ENCODE results near the gene TRAF7. TPM values are rescaled to one million over a fixed set of nuclear protein-coding genes. Genes with fewer than 3 reads are reported as not detected.

TRAF7 gene
- total RNA-seq, 1 donor from 2014 or later = 70.4 TPM

DNA sequence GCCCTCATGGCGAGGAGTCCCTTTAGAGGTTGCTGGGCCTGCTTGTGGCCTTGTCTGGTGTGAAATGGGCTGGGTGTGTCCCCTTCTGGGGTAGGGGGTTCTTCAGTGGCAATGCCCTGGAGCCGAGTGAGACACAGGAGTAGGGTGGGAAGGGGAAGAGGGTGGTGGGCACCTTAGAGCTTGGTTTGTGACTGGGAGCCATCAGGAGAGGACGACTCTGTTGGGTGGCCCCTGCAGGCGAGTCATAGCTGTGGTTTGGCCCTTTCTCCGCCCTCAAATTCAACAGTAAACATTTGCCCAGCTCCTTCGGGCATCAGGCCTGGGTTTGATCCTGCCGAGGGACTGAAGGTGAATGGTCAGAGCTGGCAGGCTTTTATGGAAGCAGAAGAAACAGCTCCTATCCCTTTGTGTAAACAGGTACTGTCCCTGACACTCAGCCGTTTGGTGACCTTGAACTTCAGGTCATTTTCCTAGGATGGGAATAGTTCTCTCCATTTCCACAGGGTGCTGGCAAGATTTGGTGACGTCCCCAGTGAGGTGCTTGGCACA, 70.7 kb downstream of the TRAF7 start:
- peaks cover 4% of the 10 kb centered on the region for H3K36me3 Mint-ChIP-seq (ENCODE audit: low read depth)
- intact Hi-C loops (cut with micrococcal nuclease) = no loop called here
- DNase-seq (ENCODE audit: low spot score) = no peak
- H3K4me1 Mint-ChIP-seq (ENCODE audit: low read depth) = peaks cover 9% of the 10 kb centered on the region
- no peaks in the 10 kb centered on the region for H3K27me3 Mint-ChIP-seq (ENCODE audit: insufficient read depth)
- peak overlapping the region; percentile 42 for H3K4me3 Mint-ChIP-seq
- H3K27ac Mint-ChIP-seq = no peak overlapping the region
- H3K9me3 Mint-ChIP-seq = no peaks in the 10 kb centered on the region

- peaks cover 9% of the 10 kb centered on the region for H3K4me1 Mint-ChIP-seq (ENCODE audit: low read depth)
- H3K27me3 Mint-ChIP-seq (ENCODE audit: insufficient read depth) = no peaks in the 10 kb centered on the region
- intact Hi-C loops (cut with micrococcal nuclease) = no loop called here
- DNase-seq (ENCODE audit: low spot score) = no peak
- peaks cover 4% of the 10 kb centered on the region for H3K36me3 Mint-ChIP-seq (ENCODE audit: low read depth)
- H3K4me3 Mint-ChIP-seq = no peak overlapping the region
- H3K9me3 Mint-ChIP-seq = no peaks in the 10 kb centered on the region
- H3K27ac Mint-ChIP-seq = no peak overlapping the region
Measured at GRCh38 chr16:2226918-2227317, 71.3 kb downstream of the TRAF7 start.

Other genes starting within 250 kb of the TRAF7 start
- not detected in 2 replicates for gene HS3ST6, start 237.4 kb upstream of the TRAF7 start, total RNA-seq
- gene MSRB1, start 212.6 kb upstream of the TRAF7 start, total RNA-seq = 22.1 and 26.1 TPM in 2 replicates
- gene RPL3L, start 201.1 kb upstream of the TRAF7 start, total RNA-seq = 1.1 and 1.9 TPM in 2 replicates
- gene NDUFB10, start 196.2 kb upstream of the TRAF7 start, total RNA-seq = 134 and 138 TPM in 2 replicates
- 3,144 and 3,145 TPM in 2 replicates for gene RPS2, start 191.0 kb upstream of the TRAF7 start, total RNA-seq
- 0.70 and 0.93 TPM in 2 replicates for gene RNF151, start 188.9 kb upstream of the TRAF7 start, total RNA-seq
- 84.9 and 87.3 TPM in 2 replicates for gene TBL3, start 183.7 kb upstream of the TRAF7 start, total RNA-seq
- gene NOXO1, start 174.3 kb upstream of the TRAF7 start, total RNA-seq = 0.24 TPM in 1 of 2 replicates, not detected in the other
- 46.2 and 54.0 TPM in 2 replicates for gene GFER, start 171.6 kb upstream of the TRAF7 start, total RNA-seq
- 21.2 and 26.3 TPM in 2 replicates for gene SYNGR3, start 165.8 kb upstream of the TRAF7 start, total RNA-seq
- gene ZNF598, start 146.0 kb upstream of the TRAF7 start, total RNA-seq = 100 and 105 TPM in 2 replicates
- gene NPW, start 136.0 kb upstream of the TRAF7 start, total RNA-seq = 3.6 and 3.9 TPM in 2 replicates
- gene NHERF2, start 128.9 kb upstream of the TRAF7 start, total RNA-seq = 2.2 and 2.5 TPM in 2 replicates
- 50.0 and 52.7 TPM in 2 replicates for gene NTHL1, start 107.9 kb upstream of the TRAF7 start, total RNA-seq
- gene TSC2, start 107.8 kb upstream of the TRAF7 start, total RNA-seq = 96.4 and 111 TPM in 2 replicates
- gene PKD1, start 19.9 kb upstream of the TRAF7 start, total RNA-seq = 92.5 and 104 TPM in 2 replicates
- 0.24 and 0.70 TPM in 2 replicates for gene RAB26, start 7.2 kb upstream of the TRAF7 start, total RNA-seq
- 1.0 and 1.2 TPM in 2 replicates for gene CASKIN1, start 40.8 kb downstream of the TRAF7 start, total RNA-seq
- 57.0 and 61.9 TPM in 2 replicates for gene MLST8, start 49.7 kb downstream of the TRAF7 start, total RNA-seq
- gene BRICD5, start 55.1 kb downstream of the TRAF7 start, total RNA-seq = 24.7 and 25.1 TPM in 2 replicates
- 37.2 and 37.7 TPM in 2 replicates for gene PGP, start 59.1 kb downstream of the TRAF7 start, total RNA-seq
- 35.6 and 37.4 TPM in 2 replicates for gene E4F1, start 67.8 kb downstream of the TRAF7 start, total RNA-seq
- 1.6 and 2.2 TPM in 2 replicates for gene DNASE1L2, start 80.7 kb downstream of the TRAF7 start, total RNA-seq
- 35.5 and 36.5 TPM in 2 replicates for gene ECI1, start 95.8 kb downstream of the TRAF7 start, total RNA-seq
- 398 and 403 TPM in 2 replicates for gene RNPS1, start 112.3 kb downstream of the TRAF7 start, total RNA-seq
- 9.0 and 10.0 TPM in 2 replicates for gene ABCA3, start 184.9 kb downstream of the TRAF7 start, total RNA-seq